MCF 10A (cell line): ENCODE measurements around the gene MRPL40. TPM values are rescaled to one million over a fixed set of nuclear protein-coding genes. Genes with fewer than 3 reads are reported as not detected.

Source experiments
- BruUV-seq: library from RNA; stranded (reverse); fragments of 400-500 nt; replicated peaks from 2 replicates; lab custom pipeline; 2021; lab: Mats Ljungman, UMichigan
- CTCF ChIA-PET: fragments of 300-600 bp; sonication (Branson Sonifier 250); formaldehyde crosslinking; extraction: SDS; loops from one replicate; lab custom pipeline; 2021; ENCODE audit warnings: antibody characterized with exemption, inconsistent platforms; lab: Yijun Ruan, JAX
- POLR2A ChIA-PET: fragments of 300-600, 350-650 bp; sonication (Branson Sonifier 250); formaldehyde crosslinking; extraction: SDS; loops from one replicate; lab custom pipeline; 2020; ENCODE audit warnings: antibody characterized with exemption, inconsistent platforms; lab: Yijun Ruan, JAX
- DNase-seq: peaks from one replicate; pipeline ENCODE4 v3.0.0-alpha.2; 2018; ENCODE audit not compliant: unreplicated experiment
- H3K27ac Mint-ChIP-seq: one replicate; pipeline ENCODE4 v1.8.0; 2022; ENCODE audit warnings: mild to moderate bottlenecking, low read depth, mixed read lengths; ENCODE audit not compliant: unreplicated experiment
- H3K27me3 Mint-ChIP-seq: one replicate; pipeline ENCODE4 v1.8.0; 2022; ENCODE audit warnings: mixed read lengths; ENCODE audit not compliant: insufficient read depth, unreplicated experiment
- H3K36me3 Mint-ChIP-seq: one replicate; pipeline ENCODE4 v1.8.0; 2022; ENCODE audit warnings: mild to moderate bottlenecking, moderate library complexity, mixed read lengths; ENCODE audit not compliant: insufficient read depth, unreplicated experiment
- H3K4me1 Mint-ChIP-seq: one replicate; pipeline ENCODE4 v1.8.0; 2022; ENCODE audit warnings: mixed read lengths; ENCODE audit not compliant: insufficient read depth, unreplicated experiment
- H3K4me3 Mint-ChIP-seq: one replicate; pipeline ENCODE4 v1.8.0; 2022; ENCODE audit warnings: mild to moderate bottlenecking, moderate library complexity, mixed read lengths; ENCODE audit not compliant: unreplicated experiment
- H3K9me3 Mint-ChIP-seq: one replicate; pipeline ENCODE4 v1.8.0; 2022; ENCODE audit warnings: mixed read lengths; ENCODE audit not compliant: unreplicated experiment
- intact Hi-C: fragments of 100-400 bp; cut with micrococcal nuclease; formaldehyde crosslinking; loops from 2 replicates; pipeline ENCODE4 v1.14.1; 2022
- total RNA-seq: library from RNA; stranded (reverse); gene quantifications from 2 replicates; pipeline ENCODE4 v1.2.3, GENCODE V29; 2022
- TF ChIP-seq, protein P1 (sequence below): fragments of 200-600 bp; IDR thresholded peaks from one replicate; pipeline ENCODE4 v1.8.0; 2022; ENCODE audit warnings: antibody characterized with exemption, mild to moderate bottlenecking; ENCODE audit not compliant: unreplicated experiment

Gene MRPL40
- total RNA-seq, 1 experiment from 2014 or later = 51.9 TPM

DNA sequence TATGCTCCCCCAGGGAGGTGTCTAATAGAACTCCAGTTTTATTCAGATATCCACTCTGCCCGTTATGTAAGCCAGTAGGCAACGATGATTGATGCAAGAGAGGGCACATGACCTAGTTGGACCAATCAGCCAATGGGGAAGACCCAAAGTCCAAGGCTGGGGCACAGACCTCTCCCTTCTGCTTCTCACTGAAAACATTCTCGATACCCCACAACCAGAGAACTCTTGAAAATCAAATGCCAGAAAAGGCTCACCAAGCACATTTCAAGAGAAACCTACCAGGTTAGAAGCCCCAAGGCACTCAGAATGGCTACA, 8.2 kb upstream of the MRPL40 start:
- BruUV-seq = no TSS peak
- H3K9me3 Mint-ChIP-seq = no peaks in the 10 kb centered on the region
- no peaks in the 10 kb centered on the region for H3K27me3 Mint-ChIP-seq
- DNase-seq = no peak
- H3K4me1 Mint-ChIP-seq = peaks cover 32% of the 10 kb centered on the region
- H3K4me3 Mint-ChIP-seq = no peak overlapping the region
- TF ChIP-seq, protein P1, sequence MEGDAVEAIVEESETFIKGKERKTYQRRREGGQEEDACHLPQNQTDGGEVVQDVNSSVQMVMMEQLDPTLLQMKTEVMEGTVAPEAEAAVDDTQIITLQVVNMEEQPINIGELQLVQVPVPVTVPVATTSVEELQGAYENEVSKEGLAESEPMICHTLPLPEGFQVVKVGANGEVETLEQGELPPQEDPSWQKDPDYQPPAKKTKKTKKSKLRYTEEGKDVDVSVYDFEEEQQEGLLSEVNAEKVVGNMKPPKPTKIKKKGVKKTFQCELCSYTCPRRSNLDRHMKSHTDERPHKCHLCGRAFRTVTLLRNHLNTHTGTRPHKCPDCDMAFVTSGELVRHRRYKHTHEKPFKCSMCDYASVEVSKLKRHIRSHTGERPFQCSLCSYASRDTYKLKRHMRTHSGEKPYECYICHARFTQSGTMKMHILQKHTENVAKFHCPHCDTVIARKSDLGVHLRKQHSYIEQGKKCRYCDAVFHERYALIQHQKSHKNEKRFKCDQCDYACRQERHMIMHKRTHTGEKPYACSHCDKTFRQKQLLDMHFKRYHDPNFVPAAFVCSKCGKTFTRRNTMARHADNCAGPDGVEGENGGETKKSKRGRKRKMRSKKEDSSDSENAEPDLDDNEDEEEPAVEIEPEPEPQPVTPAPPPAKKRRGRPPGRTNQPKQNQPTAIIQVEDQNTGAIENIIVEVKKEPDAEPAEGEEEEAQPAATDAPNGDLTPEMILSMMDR = no peak
- ChIA-PET CTCF (no interaction called here), POLR2A (interaction anchor here (3.0 kb wide), 1 partner anchor 8 kb away, joined by 12 read pairs; the partner anchor contains the start of genes HIRA and MRPL40)
- intact Hi-C loops = no loop called here
- peaks cover 15% of the 10 kb centered on the region for H3K36me3 Mint-ChIP-seq
- no peak overlapping the region for H3K27ac Mint-ChIP-seq

DNA sequence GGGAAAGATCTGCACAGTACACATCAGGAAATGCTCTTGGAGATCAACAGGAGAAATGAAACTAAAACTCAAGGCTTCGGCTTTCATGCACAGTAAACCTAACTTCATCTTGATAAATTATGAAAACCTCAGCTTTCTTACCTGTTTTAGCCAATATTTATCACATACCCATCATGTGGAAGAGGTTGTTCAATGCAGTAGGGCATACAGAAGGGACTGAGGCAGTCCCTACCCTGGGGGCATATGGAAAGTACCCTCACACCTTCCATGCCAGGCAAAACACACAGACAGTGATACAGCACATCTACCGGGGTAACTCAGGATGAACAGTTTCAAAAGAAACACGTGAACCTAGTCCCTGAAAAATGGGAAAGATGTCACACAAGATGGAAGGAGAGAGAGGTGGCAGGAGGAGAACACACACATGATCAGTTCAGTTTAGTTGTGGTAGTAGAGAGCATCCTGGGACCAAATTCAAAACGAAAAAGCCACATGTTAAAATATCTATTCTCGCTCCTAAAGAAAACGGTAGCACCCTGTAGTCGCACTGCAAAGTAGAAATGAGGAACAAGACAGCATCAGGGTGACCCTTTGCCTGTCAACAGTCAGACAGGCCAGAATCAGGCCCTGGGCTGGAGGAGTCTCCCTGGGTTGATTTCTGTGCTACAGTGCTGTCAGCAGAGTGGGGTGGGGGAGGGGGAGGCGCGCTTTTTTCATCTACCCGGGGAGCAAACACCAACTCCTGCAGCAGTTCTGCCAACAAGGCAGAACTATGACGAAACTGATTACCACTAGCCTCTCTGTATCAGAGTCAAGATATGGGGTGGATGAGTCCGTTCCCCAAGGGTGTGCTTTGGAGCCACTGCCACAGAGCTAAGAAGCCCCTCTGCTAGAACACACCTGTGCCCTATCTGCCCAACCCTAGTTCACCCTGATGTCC, 2.1 kb upstream of the MRPL40 start:
- CTCF ChIA-PET = interaction anchor here (0.5 to 0.6 kb wide), 3 partner anchors 102 to 125 kb away, joined by 3 read pairs; no protein-coding TSS in a partner anchor
- BruUV-seq = no TSS peak
- Mint-ChIP-seq H3K27ac (peak overlapping the region; percentile 91), H3K27me3 (no peaks in the 10 kb centered on the region), H3K4me3 (peak overlapping the region; percentile 86), H3K36me3 (peaks cover 18% of the 10 kb centered on the region), H3K4me1 (peaks cover 22% of the 10 kb centered on the region), H3K9me3 (no peaks in the 10 kb centered on the region)
- TF ChIP-seq, protein P1 = no peak
- peak; percentile 54 for DNase-seq
- POLR2A ChIA-PET = interaction anchor here (0.5 to 5.7 kb wide), 8 partner anchors 9 to 474 kb away, joined by 3 to 127 read pairs (median 4); partner anchors contain the start of genes C22orf39, CDC45, CLTCL1 and UFD1
- intact Hi-C loops = loop anchor here (5.0 kb wide), 1 partner anchor 202 kb away; no protein-coding TSS in a partner anchor

DNA sequence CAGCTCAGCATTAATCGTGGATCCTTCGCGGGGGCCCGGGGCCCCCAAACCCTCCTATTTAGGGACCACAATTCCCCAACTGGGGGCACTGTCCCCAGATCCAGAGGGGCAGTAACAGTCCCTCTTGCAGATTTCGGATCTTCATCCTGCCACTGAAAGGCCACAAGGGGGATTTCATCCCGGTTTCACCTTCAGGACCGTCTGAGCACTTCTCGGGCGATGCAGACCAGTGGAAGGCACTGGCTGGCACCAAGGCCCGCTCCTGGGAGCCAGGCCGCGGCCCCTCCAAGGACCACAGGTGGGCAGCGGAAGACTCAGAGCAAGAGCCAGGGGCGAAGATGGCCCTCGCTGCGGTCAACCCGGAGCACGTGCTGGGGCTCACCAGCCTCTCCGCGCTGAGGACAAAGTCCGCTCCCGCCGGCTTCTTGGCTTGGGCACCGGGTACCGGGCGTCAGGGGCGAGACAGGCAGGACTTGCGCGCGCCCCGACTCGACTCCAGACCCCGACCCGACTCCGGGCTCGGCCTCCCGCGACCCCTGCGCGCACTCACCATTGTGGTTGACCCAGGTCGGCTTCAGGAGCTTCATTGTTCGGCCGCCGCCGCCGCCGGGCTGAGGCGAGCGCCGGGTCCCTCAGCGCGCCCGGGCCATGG, 1.3 kb upstream of the MRPL40 start:
- Mint-ChIP-seq H3K9me3 (no peaks in the 10 kb centered on the region), H3K4me3 (peak overlapping the region; percentile 86), H3K27me3 (no peaks in the 10 kb centered on the region), H3K27ac (peak overlapping the region; percentile 91), H3K36me3 (peaks cover 26% of the 10 kb centered on the region), H3K4me1 (peaks cover 22% of the 10 kb centered on the region)
- intact Hi-C loops = loop anchor here (1.0 to 5.0 kb wide), 2 partner anchors 201 to 252 kb away; no protein-coding TSS in a partner anchor
- TF ChIP-seq, protein P1 = no peak
- BruUV-seq = no TSS peak
- ChIA-PET POLR2A (interaction anchor here (0.5 to 5.7 kb wide), 20 partner anchors 8 to 475 kb away, joined by 3 to 127 read pairs (median 4); partner anchors contain the start of genes C22orf39, CDC45, CLTCL1 and DGCR2), CTCF (interaction anchor here (0.5 to 0.6 kb wide), 2 partner anchors 101 to 122 kb away, joined by 3 read pairs; no protein-coding TSS in a partner anchor)
- DNase-seq = peak; percentile 33
